Lower leg skin (tissue), 4 donors: Measurements from ENCODE around the gene BRD3OS. TPM values are rescaled to one million over a fixed set of nuclear protein-coding genes. Genes with fewer than 3 reads are reported as not detected.
"Not testable (repeated sequence)": the region's sequence is repeated elsewhere in the genome, so short reads cannot be mapped to it uniquely, and the experiment has no call there.

Experiments used
- DNase-seq, 2 donors: peaks; one replicate each; pipeline ENCODE4 v3.0.0-alpha.2; 2019; ENCODE audit warnings: low spot score in 2 of 2
- H3K4me3 ChIP-seq: fragments of 200-600 bp; sonication (generic); 2 replicates; pipeline ENCODE4 v1.5.1; 2017; ENCODE audit warnings: mild to moderate bottlenecking, low read depth; ENCODE audit not compliant: poor library complexity, severe bottlenecking
- POLR2A ChIP-seq, 2 donors: fragments of 450-650 bp; IDR thresholded peaks; one replicate each; pipeline ENCODE4 v1.6.1; 2016 to 2017; ENCODE audit warnings: antibody characterized with exemption in 2 of 2, mild to moderate bottlenecking in 1 of 2, moderate library complexity in 1 of 2
- WGBS, 2 donors: methylation state at CpG; one replicate each; pipeline ENCODE4 v1.1.5; 2018; 5-methylcytosine and 5-hydroxymethylcytosine counted together
- intact Hi-C: fragments of 100-400 bp; cut with DNase I; formaldehyde crosslinking; loops from one replicate; pipeline ENCODE4 v1.15.0; 2023; ENCODE audit warnings: low total_unique reads
- total RNA-seq, 4 donors: library from RNA; depleted of rRNA; stranded (reverse); fragments of >200 nt; gene quantifications; one replicate each; pipeline ENCODE4 v1.1.0, GENCODE V29; 2016
- TF ChIP-seq, protein P1 (sequence below), 3 donors: fragments of 450-650 bp; IDR thresholded peaks; one replicate each; pipeline ENCODE4 v1.5.1; 2016; ENCODE audit warnings: antibody characterized with exemption in 3 of 3, mild to moderate bottlenecking in 3 of 3, moderate library complexity in 2 of 3

BRD3OS gene
- total RNA-seq, 4 donors from 2014 or later = 2.5 to 11.0 (median 6.4) TPM

GRCh38 chr9:134068744-134069479 lies 43.6 kb downstream of the BRD3OS start:
- DNase-seq = peak in 1 of 2 donors; percentile 87
- TF ChIP-seq POLR2A (IDR thresholded peaks at IDR 0.05) = no peak
- TF ChIP-seq, protein P1, sequence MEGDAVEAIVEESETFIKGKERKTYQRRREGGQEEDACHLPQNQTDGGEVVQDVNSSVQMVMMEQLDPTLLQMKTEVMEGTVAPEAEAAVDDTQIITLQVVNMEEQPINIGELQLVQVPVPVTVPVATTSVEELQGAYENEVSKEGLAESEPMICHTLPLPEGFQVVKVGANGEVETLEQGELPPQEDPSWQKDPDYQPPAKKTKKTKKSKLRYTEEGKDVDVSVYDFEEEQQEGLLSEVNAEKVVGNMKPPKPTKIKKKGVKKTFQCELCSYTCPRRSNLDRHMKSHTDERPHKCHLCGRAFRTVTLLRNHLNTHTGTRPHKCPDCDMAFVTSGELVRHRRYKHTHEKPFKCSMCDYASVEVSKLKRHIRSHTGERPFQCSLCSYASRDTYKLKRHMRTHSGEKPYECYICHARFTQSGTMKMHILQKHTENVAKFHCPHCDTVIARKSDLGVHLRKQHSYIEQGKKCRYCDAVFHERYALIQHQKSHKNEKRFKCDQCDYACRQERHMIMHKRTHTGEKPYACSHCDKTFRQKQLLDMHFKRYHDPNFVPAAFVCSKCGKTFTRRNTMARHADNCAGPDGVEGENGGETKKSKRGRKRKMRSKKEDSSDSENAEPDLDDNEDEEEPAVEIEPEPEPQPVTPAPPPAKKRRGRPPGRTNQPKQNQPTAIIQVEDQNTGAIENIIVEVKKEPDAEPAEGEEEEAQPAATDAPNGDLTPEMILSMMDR (IDR thresholded peaks at IDR 0.05) = no peak
- intact Hi-C loops = no loop called here
- WGBS, 2 donors = 13 to 17% methylated on average over 30 to 31 of the region's 31 CpGs
- H3K4me3 ChIP-seq = peak overlapping the region; percentile 65

- no peak overlapping the region for H3K4me3 ChIP-seq
- WGBS, 2 donors = 70 to 83% methylated on average over 11 to 12 of the region's 12 CpGs
- peak in 1 of 2 donors; percentile 83 for DNase-seq
- TF ChIP-seq, protein P1 (IDR thresholded peaks at IDR 0.05) = no peak
- TF ChIP-seq POLR2A (IDR thresholded peaks at IDR 0.05) = no peak
- intact Hi-C loops = no loop called here
Observed at GRCh38 chr9:134069480-134070399, 44.5 kb downstream of the BRD3OS start.

- intact Hi-C loops = no loop called here
- H3K4me3 ChIP-seq = no peak overlapping the region
- TF ChIP-seq POLR2A (IDR thresholded peaks at IDR 0.05) = no peak
- TF ChIP-seq, protein P1 (IDR thresholded peaks at IDR 0.05) = no peak
- DNase-seq = peak in 1 of 2 donors; percentile 70
- WGBS, 2 donors = 93% methylated on average over 12 of the region's 12 CpGs
Observed at GRCh38 chr9:134071149-134071548, 45.9 kb downstream of the BRD3OS start.

DNA sequence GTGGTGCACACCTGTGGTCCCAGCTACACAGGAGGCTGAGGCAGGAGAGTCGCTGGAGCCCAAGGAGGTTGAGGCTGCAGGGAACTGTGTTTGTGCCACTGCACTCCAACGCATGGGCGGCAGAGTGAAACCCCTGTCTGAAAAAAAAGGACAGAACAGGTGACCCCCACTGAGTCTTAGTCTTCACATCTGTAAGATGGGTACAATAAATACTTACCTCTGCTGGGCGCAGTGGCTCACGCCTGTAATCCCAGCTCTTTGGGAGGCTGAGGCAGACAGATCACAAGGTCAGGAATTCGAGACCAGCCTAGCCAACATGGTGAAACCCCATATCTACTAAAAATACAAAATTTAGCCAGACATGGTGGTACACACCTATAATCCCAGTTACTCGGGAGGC lies 47.4 kb downstream of the BRD3OS start:
- WGBS, 2 donors = 91 to 94% methylated on average over 7 of the region's 7 CpGs
- H3K4me3 ChIP-seq, intact Hi-C loops: not testable (repeated sequence)
- DNase-seq = peak in 1 of 2 donors; percentile 14

GRCh38 chr9:134073500-134073899 lies 48.2 kb downstream of the BRD3OS start:
- WGBS, 2 donors = 63 to 72% methylated on average over 6 of the region's 6 CpGs
- peak in 1 of 2 donors; percentile 7 for DNase-seq
- no peak for TF ChIP-seq POLR2A (IDR thresholded peaks at IDR 0.05)
- TF ChIP-seq, protein P1 (IDR thresholded peaks at IDR 0.05) = no peak
- no peak overlapping the region for H3K4me3 ChIP-seq
- intact Hi-C loops = no loop called here

GRCh38 chr9:134075689-134076088 lies 50.4 kb downstream of the BRD3OS start:
- H3K4me3 ChIP-seq, intact Hi-C loops: not testable (repeated sequence)
- peak in 1 of 2 donors; percentile 23 for DNase-seq
- WGBS, 2 donors = 93 to 100% methylated on average over 5 to 31 of the region's 31 CpGs
